CD14-positive monocyte (primary cell): ENCODE data around the gene BTN2A1. TPM values are rescaled to one million over a fixed set of nuclear protein-coding genes. Genes with fewer than 3 reads are reported as not detected.

Experiments used
- DNase-seq, 3 donors: peaks; one replicate each; pipeline ENCODE4 v3.0.0-alpha.2; 2011 to 2022
- H2AFZ ChIP-seq: 2 replicates; pipeline ENCODE4 v1.6.0; 2012; ENCODE audit warnings: mild to moderate bottlenecking, low read depth, low read length, inconsistent platforms; ENCODE audit not compliant: insufficient read depth, poor library complexity, severe bottlenecking
- H3K27ac ChIP-seq, 2 donors: 1 replicate in 1 of 2; 2 replicates in 1 of 2; pipeline ENCODE4 v1.5.1; 2012 to 2013; ENCODE audit warnings: low read length in 2 of 2, control low read depth in 1 of 2, inconsistent platforms in 1 of 2, low read depth in 1 of 2, mild to moderate bottlenecking in 1 of 2
- H3K27me3 ChIP-seq, 2 donors: one replicate each; pipeline versions ENCODE4 v1.6.0 to v1.6.1; 2011 to 2013; ENCODE audit warnings: low read length in 2 of 2; ENCODE audit not compliant: control insufficient read depth in 2 of 2, insufficient read depth in 2 of 2
- H3K36me3 ChIP-seq, 2 donors: replicated peaks in 1 of 2; 1 replicate in 1 of 2; 2 replicates in 1 of 2; pipeline versions ENCODE4 v1.5.1 to v1.6.1; 2012 to 2013; ENCODE audit warnings: low read length in 2 of 2, control low read depth in 1 of 2, inconsistent platforms in 1 of 2, mild to moderate bottlenecking in 1 of 2; ENCODE audit not compliant: insufficient read depth in 2 of 2, control insufficient read depth in 1 of 2
- H3K4me1 ChIP-seq, 2 donors: 1 replicate in 1 of 2; 2 replicates in 1 of 2; pipeline versions ENCODE4 v1.5.1 to v1.6.1; 2012 to 2013; ENCODE audit warnings: low read length in 2 of 2, control low read depth in 1 of 2, inconsistent platforms in 1 of 2, mild to moderate bottlenecking in 1 of 2, moderate library complexity in 1 of 2; ENCODE audit not compliant: insufficient read depth in 2 of 2, control insufficient read depth in 1 of 2
- H3K4me2 ChIP-seq: replicated peaks from 2 replicates; pipeline ENCODE3; 2012; ENCODE audit warnings: low read length, moderate library complexity, mild to moderate bottlenecking; ENCODE audit not compliant: poor library complexity, severe bottlenecking; ENCODE audit errors: extremely low read depth
- H3K4me3 ChIP-seq, 3 experiments: fragments of 200-600 bp in 1 of 3; sonication (generic) in 1 of 3; replicated peaks in 1 of 3; 1 replicate in 2 of 3; 2 replicates in 1 of 3; pipeline ENCODE4 v1.5.1; 2011 to 2013; ENCODE audit warnings: low read length in 3 of 3, mild to moderate bottlenecking in 3 of 3, control low read depth in 2 of 3, low read depth in 2 of 3, inconsistent platforms in 1 of 3, moderate library complexity in 1 of 3
- H3K79me2 ChIP-seq: 2 replicates; pipeline ENCODE4 v1.6.0; 2012; ENCODE audit warnings: mild to moderate bottlenecking, control low read depth, inconsistent platforms, low read length, moderate library complexity; ENCODE audit not compliant: insufficient read depth
- H3K9ac ChIP-seq: 2 replicates; pipeline ENCODE4 v1.6.0; 2017; ENCODE audit warnings: low read length, mild to moderate bottlenecking; ENCODE audit not compliant: insufficient read depth, poor library complexity, severe bottlenecking
- H3K9me3 ChIP-seq, 2 donors: replicated peaks in 1 of 2; 1 replicate in 1 of 2; 2 replicates in 1 of 2; pipeline versions ENCODE4 v1.5.1 to v1.6.1; 2012 to 2013; ENCODE audit warnings: low read length in 2 of 2, control low read depth in 1 of 2; ENCODE audit not compliant: control insufficient read depth in 1 of 2, insufficient read depth in 1 of 2
- H4K20me1 ChIP-seq: 2 replicates; pipeline ENCODE4 v1.6.0; 2012; ENCODE audit warnings: mild to moderate bottlenecking, low read length, control low read depth, moderate library complexity; ENCODE audit not compliant: insufficient read depth
- H3K27ac Mint-ChIP-seq, 7 donors: one replicate each; pipeline ENCODE4 v1.8.0; 2020; ENCODE audit warnings: mild to moderate bottlenecking in 7 of 7, mixed read lengths in 7 of 7, moderate library complexity in 6 of 7, inconsistent platforms in 2 of 7
- H3K27me3 Mint-ChIP-seq, 3 donors: one replicate each; pipeline ENCODE4 v1.8.0; 2021 to 2022; ENCODE audit warnings: low read depth in 3 of 3, mild to moderate bottlenecking in 3 of 3, mixed read lengths in 3 of 3, moderate library complexity in 3 of 3, inconsistent platforms in 1 of 3
- H3K36me3 Mint-ChIP-seq, 2 donors: one replicate each; pipeline ENCODE4 v1.8.0; 2020; ENCODE audit warnings: mixed read lengths in 2 of 2, inconsistent platforms in 1 of 2, mild to moderate bottlenecking in 1 of 2
- H3K4me1 Mint-ChIP-seq: one replicate; pipeline ENCODE4 v1.8.0; 2020; ENCODE audit warnings: mild to moderate bottlenecking, mixed read lengths
- H3K4me3 Mint-ChIP-seq, 2 donors: one replicate each; pipeline ENCODE4 v1.8.0; 2020; ENCODE audit warnings: mild to moderate bottlenecking in 2 of 2, mixed read lengths in 2 of 2, moderate library complexity in 1 of 2
- H3K9me3 Mint-ChIP-seq, 7 donors: one replicate each; pipeline ENCODE4 v1.8.0; 2020 to 2022; ENCODE audit warnings: mixed read lengths in 7 of 7, mild to moderate bottlenecking in 6 of 7, moderate library complexity in 6 of 7, inconsistent platforms in 2 of 7
- CTCF ChIP-seq: fragments of 200-600 bp; IDR thresholded peaks from one replicate; pipeline ENCODE4 v1.8.0; 2022; ENCODE audit warnings: antibody characterized with exemption, mild to moderate bottlenecking
- WGBS: methylation state at CpG from one replicate; pipeline ENCODE4 v1.1.5; 2013; ENCODE audit warnings: missing lambda C conversion rate; ENCODE audit not compliant: insufficient coverage; 5-methylcytosine and 5-hydroxymethylcytosine counted together
- intact Hi-C, 2 donors: fragments of 100-400 bp; cut with micrococcal nuclease; formaldehyde crosslinking; loops; one replicate each; pipeline versions ENCODE4 v1.15.0 to v1.15.1; 2023
- polyA plus RNA-seq, 3 donors: library from polyadenylated mRNA; depleted of rRNA in 1 of 3; unstranded in 2 of 3; stranded (reverse) in 1 of 3; fragments of 300-500 nt in 2 of 3; fragments of >200 nt in 1 of 3; fragmentation: Illumina TruSeq in 2 of 3; gene quantifications; 1 replicate in 2 of 3; 2 replicates in 1 of 3; pipeline ENCODE4 v1.2.3, GENCODE V29; 2012 to 2021

Gene BTN2A1
- polyA plus RNA-seq, 3 donors, result 4.3 to 66.4 (median 10.8) TPM

GRCh38 chr6:26497610-26498009 is 39.9 kb downstream of the BTN2A1 start:
- no peaks in the 10 kb centered on the region for H4K20me1 ChIP-seq
- no CpG with 5 or more reads among the region's 4 CpGs for WGBS
- H3K4me2 ChIP-seq, result no peak overlapping the region
- intact Hi-C loops, result no loop called here
- Mint-ChIP-seq H3K9me3 (peaks cover 0 to 12% (median 7%) of the 10 kb centered on the region in 7 donors), H3K4me3 (no peak overlapping the region), H3K4me1 (peaks cover 22% of the 10 kb centered on the region), H3K27me3 (peaks cover 30 to 34% (median 32%) of the 10 kb centered on the region in 3 donors), H3K36me3 (peaks cover 4 to 7% of the 10 kb centered on the region in 2 donors), H3K27ac (no peak overlapping the region)
- H3K36me3 ChIP-seq, result no peaks in the 10 kb centered on the region
- peak overlapping the region; percentile 14 for H2AFZ ChIP-seq
- peaks cover 22 to 27% of the 10 kb centered on the region in 2 donors for H3K27me3 ChIP-seq
- TF ChIP-seq CTCF, result no peak
- H3K9me3 ChIP-seq, result peaks cover 0 to 4% of the 10 kb centered on the region in 2 donors
- H3K9ac ChIP-seq, result no peak overlapping the region
- H3K79me2 ChIP-seq, result no peaks in the 10 kb centered on the region
- no peak for DNase-seq
- H3K27ac ChIP-seq, result no peak overlapping the region
- peaks cover 17 to 19% of the 10 kb centered on the region in 2 donors for H3K4me1 ChIP-seq
- no peak overlapping the region for H3K4me3 ChIP-seq

- WGBS, result 80% methylated on average over 1 of the region's 2 CpGs
- Histone ChIP-seq H3K4me3 (no peak within 1 kb of the TSS), H3K9me3 (peaks cover 0 to 4% of the 10 kb centered on the region in 2 donors), H3K27ac (no peak within 1 kb of the TSS), H3K36me3 (no peaks in the 10 kb centered on the region), H3K4me1 (peaks cover 17 to 19% of the 10 kb centered on the region in 2 donors), H3K4me2 (peak within 1 kb of the TSS; percentile 80), H2AFZ (no peak within 1 kb of the TSS), H3K79me2 (no peaks in the 10 kb centered on the region), H4K20me1 (no peaks in the 10 kb centered on the region), H3K9ac (no peak within 1 kb of the TSS), H3K27me3 (peaks cover 28 to 46% of the 10 kb centered on the region in 2 donors)
- peaks cover 0 to 12% (median 7%) of the 10 kb centered on the region in 7 donors for H3K9me3 Mint-ChIP-seq
- no peak for DNase-seq
- H3K27ac Mint-ChIP-seq, result peak within 1 kb of the TSS in 1 of 7 donors; percentile 6
- peak within 1 kb of the TSS; percentile 77 to 95 for H3K4me3 Mint-ChIP-seq
- intact Hi-C loops, result no loop called here
- no peak for TF ChIP-seq CTCF
- peaks cover 22% of the 10 kb centered on the region for H3K4me1 Mint-ChIP-seq
- peaks cover 34 to 48% (median 39%) of the 10 kb centered on the region in 3 donors for H3K27me3 Mint-ChIP-seq
- peaks cover 4 to 8% of the 10 kb centered on the region in 2 donors for H3K36me3 Mint-ChIP-seq
Measured at GRCh38 chr6:26500102-26500501, 42.3 kb downstream of the BTN2A1 start, which contains the start of gene BTN1A1. Gene BTN1A1 (plus strand): TSS chr6:26500303. CDS start chr6:26501287, 984 bp downstream.
